Psoas muscle (tissue), 8 donors: ENCODE results near the gene GOT1. TPM values are rescaled to one million over a fixed set of nuclear protein-coding genes. Genes with fewer than 3 reads are reported as not detected.

Experiments
- ATAC-seq, 4 donors: fragments of 200-7000 bp; cut with Tn5 transposase; one replicate each; pipeline ENCODE4 v1.9.1; 2020; ENCODE audit warnings: moderate library complexity in 3 of 4, mild to moderate bottlenecking in 2 of 4
- DNase-seq, 2 donors: peaks; one replicate each; pipeline ENCODE4 v3.0.0-alpha.2; 2020
- H3K27ac ChIP-seq: fragments of 200-600 bp; one replicate; pipeline ENCODE4 v1.8.0; 2022
- H3K27me3 ChIP-seq, 3 donors: fragments of 200-600 bp in 1 of 3; one replicate each; pipeline versions ENCODE4 v1.6.1 to v1.8.0; 2013 to 2022; ENCODE audit warnings: low read length in 2 of 3, mild to moderate bottlenecking in 2 of 3, moderate library complexity in 1 of 3; ENCODE audit not compliant: insufficient read depth in 3 of 3
- H3K36me3 ChIP-seq, 2 donors: fragments of 200-600 bp in 1 of 2; one replicate each; pipeline versions ENCODE4 v1.6.1 to v1.8.0; 2013 to 2022; ENCODE audit warnings: low read depth in 1 of 2, mild to moderate bottlenecking in 1 of 2, moderate library complexity in 1 of 2; ENCODE audit not compliant: insufficient read depth in 1 of 2
- H3K4me1 ChIP-seq: fragments of 200-600 bp; one replicate; pipeline ENCODE4 v1.8.0; 2022
- H3K4me3 ChIP-seq: fragments of 200-600 bp; one replicate; pipeline ENCODE4 v1.8.0; 2022; ENCODE audit warnings: mild to moderate bottlenecking
- H3K9me3 ChIP-seq: fragments of 200-600 bp; one replicate; pipeline ENCODE4 v1.8.0; 2022
- CTCF ChIP-seq: fragments of 200-600 bp; IDR thresholded peaks from one replicate; pipeline ENCODE4 v1.8.0; 2022; ENCODE audit warnings: antibody characterized with exemption
- WGBS, 3 donors: extraction: QIAGEN DNeasy Blood & Tissue Kit; methylation state at CpG; one replicate each; pipeline versions ENCODE4 v1.1.6 to v1.1.7; 2013; 5-methylcytosine and 5-hydroxymethylcytosine counted together
- intact Hi-C, 2 donors: fragments of 100-400 bp; cut with DNase I; formaldehyde crosslinking; loops; one replicate each; pipeline versions ENCODE4 v1.11.0 to v1.14.2; 2022
- polyA plus RNA-seq, 3 donors: library from polyadenylated mRNA; stranded (reverse); fragments of 200-250 nt; gene quantifications; one replicate each; pipeline ENCODE4 v1.2.3, GENCODE V29; 2013
- total RNA-seq, 4 donors: library from RNA; stranded (reverse); fragmentation: NEBNext Ultra II Directional in 2 of 4; extraction: Animal tissue kit (Norgen Biotek cat#: 25700) in 2 of 4; gene quantifications; one replicate each; pipeline versions ENCODE4 v1.2.1 to v1.2.4, GENCODE V29; 2021 to 2023
- donor health status: healthy with polysubstance abuse.
- donor health status: DM: no; HTN: no; CAD: no; lungs with moderate emphysema.
- donor health status: Bipolar disorder and iron deficiency.
- donor health status: healthy.
- donor health status: DM: yes; HTN: yes; CAD: no.
- donor health status: DM: no; HTN: no; CAD: no.
- donor health status: DM: no; HTN: no; CAD: no.
- donor health status: DM: yes; HTN: yes; CAD: no.

The GOT1 gene
- total and polyA plus RNA-seq, 7 donors, result 87.7 to 381 (median 208) TPM

DNA sequence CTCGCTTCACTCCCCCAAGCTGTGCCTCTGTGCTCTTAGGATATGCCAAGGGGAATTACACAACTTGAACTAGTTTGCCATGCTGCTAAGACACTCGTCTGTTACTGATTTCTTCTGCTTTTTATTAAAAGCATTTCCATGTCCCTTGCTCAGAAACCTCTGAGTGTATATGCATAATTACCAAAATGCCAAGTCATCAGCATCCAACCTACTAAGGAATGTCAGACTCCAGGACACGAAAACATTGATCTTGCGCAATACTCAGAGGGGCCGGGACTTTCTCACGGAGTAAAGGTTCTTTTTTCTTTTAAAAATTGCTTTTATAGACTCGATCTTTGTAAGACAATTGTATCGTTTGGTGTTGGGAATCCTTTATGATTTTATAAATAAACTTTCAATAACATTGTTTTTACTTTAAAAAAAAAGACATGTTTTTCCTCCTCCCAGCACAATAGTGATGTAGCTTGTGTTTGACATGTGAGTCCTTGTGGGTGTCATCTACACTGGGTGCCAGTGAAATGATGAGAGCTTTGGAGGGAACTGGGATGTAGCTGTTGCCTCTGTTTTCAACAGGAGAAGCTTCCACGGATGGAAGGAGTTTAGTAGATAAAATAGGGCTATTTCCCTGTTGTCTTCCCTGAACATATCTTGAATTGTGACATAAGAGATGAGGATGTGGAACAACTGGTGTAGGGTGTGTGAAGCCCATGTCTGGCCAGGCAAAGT is 57.7 kb downstream of the GOT1 start:
- H3K9me3 ChIP-seq, result no peaks in the 10 kb centered on the region
- no peak for DNase-seq
- no peak overlapping the region for H3K4me3 ChIP-seq
- 70 to 78% (median 71%) methylated on average over 9 of the region's 9 CpGs for WGBS, 3 donors
- peaks cover 0 to 8% (median 0%) of the 10 kb centered on the region in 3 donors for H3K27me3 ChIP-seq
- no peak for ATAC-seq
- no peaks in the 10 kb centered on the region for H3K4me1 ChIP-seq
- no peaks in the 10 kb centered on the region for H3K36me3 ChIP-seq
- no peak overlapping the region for H3K27ac ChIP-seq
- no peak for TF ChIP-seq CTCF
- intact Hi-C loops, result no loop called here

DNA sequence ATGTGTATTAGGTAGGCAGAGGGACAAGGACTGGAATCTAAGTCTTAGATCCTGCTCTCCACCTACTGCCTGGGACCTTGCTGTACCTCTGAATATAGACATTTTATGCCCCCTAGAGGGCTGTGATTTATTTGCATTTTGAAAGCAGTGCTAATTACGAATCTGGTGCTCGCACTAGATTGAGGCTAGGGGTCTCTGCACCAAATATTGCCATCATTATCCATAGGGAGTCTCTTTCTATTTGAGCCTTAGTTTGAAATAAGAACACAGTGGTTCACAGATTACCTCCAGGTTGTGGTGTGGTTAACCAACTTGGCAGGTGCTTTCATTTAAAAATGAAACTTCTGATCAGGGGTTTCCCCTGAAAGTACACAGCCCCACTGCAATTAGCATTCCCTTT is 59.4 kb downstream of the GOT1 start:
- Histone ChIP-seq H3K4me1 (no peaks in the 10 kb centered on the region), H3K36me3 (no peaks in the 10 kb centered on the region), H3K9me3 (no peaks in the 10 kb centered on the region), H3K27ac (no peak overlapping the region), H3K27me3 (peaks cover 0 to 8% (median 0%) of the 10 kb centered on the region in 3 donors), H3K4me3 (no peak overlapping the region)
- DNase-seq (no peak), ATAC-seq (no peak)
- no peak for TF ChIP-seq CTCF
- WGBS, 3 donors, result 40 to 44% (median 40%) methylated on average over 2 of the region's 2 CpGs
- intact Hi-C loops, result no loop called here

DNA sequence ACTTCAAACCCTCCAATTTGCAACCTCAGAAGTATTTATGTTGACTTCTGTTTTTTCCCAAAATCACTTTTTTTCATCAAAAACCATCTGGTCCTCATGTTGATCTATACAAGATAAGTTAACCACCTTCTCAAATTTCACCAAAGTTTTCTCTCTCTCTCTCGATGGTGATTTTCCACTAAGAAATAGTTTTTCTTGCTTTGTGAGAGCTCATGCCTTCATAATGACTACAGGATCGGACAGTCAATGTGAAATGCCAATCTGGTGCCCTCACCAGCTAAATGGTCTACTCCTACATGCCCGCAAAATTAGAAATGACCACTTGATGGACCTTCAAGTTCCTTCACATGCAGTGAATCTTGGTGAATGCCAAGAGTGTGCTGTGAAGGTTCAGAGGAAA is 60.9 kb downstream of the GOT1 start:
- 68 to 72% (median 70%) methylated on average over 3 of the region's 3 CpGs for WGBS, 3 donors
- no peak overlapping the region for H3K4me3 ChIP-seq
- H3K36me3 ChIP-seq, result no peaks in the 10 kb centered on the region
- ATAC-seq, result no peak
- no peak for DNase-seq
- H3K27me3 ChIP-seq, result peaks cover 0 to 8% (median 0%) of the 10 kb centered on the region in 3 donors
- no peaks in the 10 kb centered on the region for H3K9me3 ChIP-seq
- H3K4me1 ChIP-seq, result no peaks in the 10 kb centered on the region
- intact Hi-C loops, result no loop called here
- no peak overlapping the region for H3K27ac ChIP-seq
- no peak for TF ChIP-seq CTCF

- DNase-seq, result no peak
- Histone ChIP-seq H3K36me3 (no peaks in the 10 kb centered on the region), H3K27me3 (peaks cover 0 to 8% (median 0%) of the 10 kb centered on the region in 3 donors), H3K9me3 (no peaks in the 10 kb centered on the region), H3K27ac (no peak overlapping the region), H3K4me3 (no peak overlapping the region), H3K4me1 (no peaks in the 10 kb centered on the region)
- 76 to 84% (median 81%) methylated on average over 5 of the region's 5 CpGs for WGBS, 3 donors
- TF ChIP-seq CTCF, result no peak
- no peak for ATAC-seq
- intact Hi-C loops, result no loop called here
These were observed 61.3 kb downstream of the GOT1 start for GRCh38 chr10:99369126-99369525.

GRCh38 chr10:99368646-99369045 is 61.8 kb downstream of the GOT1 start:
- H3K27me3 ChIP-seq, result peaks cover 0 to 8% (median 0%) of the 10 kb centered on the region in 3 donors
- 35 to 55% (median 45%) methylated on average over 1 of the region's 1 CpG for WGBS, 3 donors

More at GRCh38 chr10:99368646-99369045, 61.8 kb downstream of the GOT1 start:
- ATAC-seq (no peak), DNase-seq (no peak)
- Histone ChIP-seq H3K4me1 (no peaks in the 10 kb centered on the region), H3K9me3 (no peaks in the 10 kb centered on the region), H3K27ac (no peak overlapping the region), H3K4me3 (no peak overlapping the region), H3K36me3 (no peaks in the 10 kb centered on the region)
- intact Hi-C loops, result no loop called here
- TF ChIP-seq CTCF, result no peak
